Measurements from ENCODE around the gene ATRIP.
"Not testable (repeated sequence)": the region's sequence is repeated elsewhere in the genome, so short reads cannot be mapped to it uniquely, and the experiment has no call there.

ATRIP gene

DNA sequence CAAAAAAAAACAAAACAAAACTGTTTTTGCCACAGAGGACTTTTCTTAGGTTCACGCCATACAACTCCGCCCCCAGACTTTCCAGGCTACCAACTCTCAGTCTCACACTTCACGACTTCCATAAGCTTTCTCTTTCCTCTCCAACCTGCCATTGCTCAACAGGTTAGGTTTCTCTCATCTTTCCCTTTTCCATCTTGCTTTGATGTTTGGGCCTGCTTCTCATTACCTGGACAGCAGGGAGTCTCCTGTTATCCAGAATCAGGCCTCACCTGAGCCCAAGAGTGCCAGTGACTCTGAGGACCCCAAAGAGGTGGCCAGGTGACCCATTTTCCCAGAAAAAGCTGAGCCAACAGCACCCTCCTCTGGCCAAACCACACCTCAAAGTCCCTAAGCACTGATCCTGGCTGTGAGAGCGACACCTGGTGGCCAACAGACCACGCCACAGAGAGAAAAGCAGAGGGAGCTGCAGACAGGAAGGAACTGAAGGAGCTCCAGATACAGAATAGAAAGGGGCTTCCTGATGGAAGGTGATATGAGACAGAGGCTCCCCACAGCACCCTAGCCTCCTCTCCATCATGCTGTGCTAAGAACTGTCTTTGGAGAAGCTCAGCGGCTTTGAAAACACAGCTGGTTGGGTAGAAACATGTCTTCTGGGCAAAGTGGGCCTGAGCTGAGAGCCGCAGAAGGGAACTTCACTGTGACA is 10.6 kb upstream of the ATRIP start:
- DNase-seq = peak in 57 of 58 donors; percentile 6 to 93 (median 77)

DNA sequence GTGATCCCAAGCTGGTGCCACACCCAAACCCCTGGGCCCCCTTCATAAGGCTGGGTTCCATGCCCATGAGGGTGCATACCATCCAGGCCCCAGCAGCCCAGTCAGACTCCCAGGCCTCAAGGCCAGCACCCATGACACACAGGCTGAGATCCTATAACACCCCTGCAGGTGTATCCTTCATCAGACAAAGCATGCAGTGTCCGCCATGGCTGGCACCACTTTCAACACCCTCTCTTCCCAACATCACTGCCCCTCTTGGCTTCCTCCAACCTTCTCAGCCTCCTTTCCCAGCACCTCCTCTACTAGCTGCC is 10.1 kb upstream of the ATRIP start:
- DNase-seq = no peak

DNA sequence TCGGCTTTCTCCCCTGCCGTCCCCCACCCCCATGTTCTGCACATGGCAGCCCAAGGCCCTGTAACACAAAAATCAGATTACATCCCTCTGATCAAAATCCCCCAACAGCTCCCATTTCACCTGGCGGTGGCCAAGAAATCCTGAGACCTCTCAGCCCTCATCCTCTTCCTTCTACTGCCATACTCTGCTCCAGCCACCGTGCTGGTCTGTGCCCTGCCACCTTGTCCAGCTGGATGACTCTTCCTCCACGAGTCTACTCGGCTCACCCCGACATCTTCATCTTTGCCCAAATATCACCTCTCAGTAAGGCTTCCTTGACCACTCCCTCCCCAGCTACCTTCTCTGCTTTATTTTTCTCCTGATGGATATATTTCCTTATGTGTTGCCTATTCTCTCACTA is 9.7 kb upstream of the ATRIP start:
- no peak for DNase-seq

DNA sequence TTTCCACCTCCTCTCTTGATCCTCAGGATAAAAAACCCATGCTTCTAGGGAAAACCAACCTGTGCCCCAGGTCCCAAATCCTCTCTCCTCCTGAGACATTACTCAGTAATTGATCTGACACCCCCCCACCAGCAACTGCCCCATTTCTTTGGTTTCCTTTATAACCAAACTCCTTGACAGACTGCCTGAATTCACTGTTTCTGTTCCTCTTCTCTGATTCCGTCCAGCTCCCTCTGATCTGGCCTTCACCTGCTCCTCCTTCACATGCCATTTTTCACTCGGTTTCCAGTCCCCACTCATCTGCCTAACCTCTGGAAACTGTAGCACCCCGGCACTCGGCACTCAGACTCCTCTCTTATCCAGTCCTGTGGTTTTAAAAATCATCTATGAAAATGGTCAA is 8.7 kb upstream of the ATRIP start:
- DNase-seq = no peak

DNA sequence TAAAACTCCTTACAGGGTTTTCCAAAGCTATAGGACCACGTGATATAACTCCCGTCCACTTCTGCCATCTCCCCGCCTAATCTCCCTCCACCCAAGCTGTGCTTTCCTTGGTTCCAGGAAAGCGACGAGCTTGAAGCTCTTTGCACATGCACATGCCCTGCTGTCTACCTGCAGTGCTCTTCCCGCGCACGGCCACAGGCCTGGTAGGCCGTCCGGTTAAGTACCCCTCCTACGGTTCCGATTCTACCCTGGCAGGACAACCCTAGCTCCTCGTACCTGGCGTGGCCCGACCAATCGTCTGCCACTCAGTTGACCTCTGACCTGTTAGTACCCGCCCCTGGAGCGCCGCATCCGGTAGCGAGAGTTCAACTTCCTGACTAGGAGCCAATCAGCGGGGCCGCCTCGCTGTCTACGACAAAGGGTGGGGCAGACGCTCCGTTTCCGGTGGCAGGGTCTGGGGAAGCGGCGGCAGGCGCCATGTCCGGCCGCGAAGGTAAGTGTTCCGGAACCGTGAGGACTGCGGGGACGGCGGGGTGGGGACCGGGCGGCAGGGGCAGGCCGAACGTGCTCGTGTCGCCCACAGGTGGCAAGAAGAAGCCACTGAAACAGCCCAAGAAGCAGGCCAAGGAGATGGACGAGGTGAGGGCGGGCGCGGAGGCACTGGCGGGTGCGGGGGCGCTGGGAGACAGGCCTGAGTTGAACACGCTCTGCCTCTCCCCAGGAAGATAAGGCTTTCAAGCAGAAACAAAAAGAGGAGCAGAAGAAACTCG is 6.5 kb upstream of the ATRIP start, which contains the start of the genes CCDC51 and TMA7:
CCDC51 (minus strand) TSS at position 300 of the 770 bp plus-strand sequence. CDS start 4,991 bp downstream, outside the sequence.
TMA7 (plus strand) TSS at position 438 of the 770 bp plus-strand sequence; CDS start at position 478, 40 bp downstream.
- peak; percentile 73 to 99 (median 98) for DNase-seq

DNA sequence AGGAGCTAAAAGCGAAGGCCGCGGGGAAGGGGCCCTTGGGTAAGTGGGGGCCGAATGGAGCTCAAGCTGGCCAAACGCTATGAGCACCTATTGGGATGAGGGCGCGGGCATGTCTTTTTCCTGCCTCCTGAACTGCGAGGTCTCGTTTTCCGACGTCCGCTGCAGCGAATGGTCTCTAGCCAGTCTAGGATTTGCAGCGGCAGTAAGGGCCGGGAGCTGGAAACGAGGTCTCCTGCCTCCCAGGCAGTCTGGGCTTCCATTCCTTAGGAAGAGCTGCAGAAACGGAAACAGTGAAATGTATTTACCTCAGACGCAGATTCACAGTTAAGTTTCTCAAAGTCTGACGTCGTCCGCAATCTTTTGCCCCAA is 6.0 kb upstream of the ATRIP start:
- DNase-seq = peak in 2 of 58 donors; percentile 37 to 53

DNA sequence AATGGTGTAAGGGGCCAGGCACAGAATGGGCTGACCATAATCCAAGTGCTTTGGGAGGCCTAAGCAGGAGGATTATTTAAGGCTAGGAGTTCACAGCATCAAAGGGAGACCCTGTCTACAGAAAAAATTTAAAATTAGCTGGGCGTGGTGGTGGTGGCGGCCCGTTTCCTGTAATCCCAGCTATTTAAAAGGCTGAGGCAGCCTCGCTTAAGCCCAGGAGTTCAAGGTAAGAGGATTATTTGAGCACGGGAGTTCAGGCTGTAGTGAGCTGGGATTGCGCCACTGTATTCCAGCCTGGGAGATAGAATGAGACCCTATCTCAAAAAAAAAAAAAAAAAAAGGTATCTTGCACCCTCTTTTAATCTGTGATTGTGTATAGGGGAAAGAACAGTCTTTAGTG is 4.6 kb upstream of the ATRIP start:
- DNase-seq = no peak

DNA sequence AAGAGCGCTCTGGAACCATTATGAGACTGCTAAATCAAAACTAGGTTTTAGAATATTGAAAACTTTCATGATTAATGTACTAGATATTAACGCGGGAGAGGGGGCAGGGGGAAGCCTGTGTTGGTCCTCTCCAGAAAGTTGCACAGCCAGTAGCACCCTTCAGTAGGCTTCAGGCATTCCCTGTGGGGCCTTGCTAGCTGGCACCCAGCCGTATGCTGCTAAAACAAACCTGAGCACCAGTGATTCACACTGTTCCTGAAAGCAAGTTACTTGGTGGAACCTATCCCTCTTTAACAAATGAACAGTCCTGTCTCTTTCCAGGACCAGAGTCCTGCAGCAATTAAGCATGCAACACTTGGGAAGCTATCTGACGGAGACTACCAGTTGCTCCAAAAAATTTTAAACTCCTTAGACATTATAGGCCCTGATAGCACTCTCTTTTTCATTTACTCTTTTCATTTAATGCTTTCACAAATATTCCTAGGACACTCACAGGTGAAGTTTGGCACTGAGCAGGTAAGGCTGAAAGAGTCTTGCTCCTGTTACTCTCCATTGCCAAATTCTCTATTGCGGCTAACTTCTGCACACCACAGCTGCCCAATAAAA is 1.2 kb upstream of the ATRIP start:
- DNase-seq = no peak

DNA sequence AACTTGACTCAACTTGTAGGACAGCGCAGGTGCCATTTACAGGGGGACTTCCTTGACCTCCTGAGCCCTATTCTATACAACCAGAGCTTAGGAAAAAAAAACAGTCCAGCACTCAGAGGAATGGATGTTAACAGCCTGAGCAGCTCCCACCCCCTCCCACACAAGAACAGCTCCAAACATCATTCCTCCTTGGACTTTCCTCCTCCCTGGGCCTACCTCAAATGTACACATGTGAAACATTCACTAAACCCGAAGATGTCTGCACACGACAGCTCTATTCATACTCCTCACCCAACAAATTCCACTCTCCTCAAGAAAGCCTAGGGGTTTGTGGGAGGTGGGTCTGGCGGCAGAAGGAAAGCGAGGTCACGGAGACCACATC is 503 bp upstream of the ATRIP start:
- no peak for DNase-seq

DNA sequence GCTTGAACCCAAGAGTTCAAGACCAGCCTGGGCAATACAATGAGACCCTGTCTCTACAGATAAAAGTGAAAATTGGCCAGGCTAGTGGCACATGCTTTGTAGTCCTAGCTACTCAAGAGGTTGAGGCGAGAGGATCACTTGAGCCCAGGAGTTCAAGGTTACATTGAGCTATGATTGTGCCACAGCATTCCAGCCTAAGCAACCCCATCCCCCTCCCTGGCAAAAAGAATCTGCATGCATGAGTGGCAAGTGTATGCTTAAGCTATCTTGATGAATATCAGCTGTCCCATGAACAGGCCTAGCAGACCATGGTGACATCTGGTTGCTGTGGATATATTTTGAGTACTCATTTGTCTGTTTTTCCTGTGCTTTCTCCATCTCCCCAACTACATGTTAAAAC is 4.7 kb downstream of the ATRIP start:
- no peak for DNase-seq

DNA sequence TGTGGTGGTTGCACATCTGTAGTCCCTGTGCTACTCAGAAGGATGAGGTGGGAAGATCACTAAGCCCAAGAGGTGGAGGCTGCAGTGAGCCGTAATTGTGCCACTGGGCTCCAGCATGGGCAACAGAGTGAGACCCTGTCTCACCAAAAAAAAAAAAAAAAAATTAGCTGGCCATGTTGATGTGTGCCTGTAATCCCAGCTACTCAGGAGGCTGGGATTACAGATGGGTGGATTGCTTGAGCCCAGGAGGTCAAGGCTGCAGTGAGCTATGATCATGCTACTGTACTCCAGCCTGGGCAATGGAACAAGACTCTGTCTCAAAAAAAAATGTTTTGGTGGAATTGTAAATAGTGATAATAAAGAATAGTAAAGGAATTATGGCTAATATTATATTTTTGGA is 9.9 kb downstream of the ATRIP start:
- no peak for DNase-seq

DNA sequence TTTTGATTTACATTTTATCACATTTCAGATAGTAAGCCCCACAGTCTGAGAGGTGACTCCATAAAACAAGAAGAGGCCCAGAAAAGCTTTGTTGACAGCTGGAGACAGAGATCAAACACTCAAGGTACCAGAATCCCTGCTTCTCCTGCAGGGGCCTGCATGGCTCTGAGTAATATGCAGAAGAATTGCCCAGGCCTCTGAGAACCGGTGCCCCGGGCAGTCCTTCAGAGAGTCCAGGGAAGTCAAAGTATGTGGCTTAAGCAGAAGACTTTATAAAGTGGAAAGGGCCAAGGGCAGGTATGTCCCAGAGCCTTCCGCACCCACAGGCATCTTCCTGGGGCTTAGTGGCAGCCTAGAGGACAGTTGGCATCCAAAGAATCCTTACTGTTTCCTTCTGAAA is 12.8 kb downstream of the ATRIP start:
- no peak for DNase-seq

DNA sequence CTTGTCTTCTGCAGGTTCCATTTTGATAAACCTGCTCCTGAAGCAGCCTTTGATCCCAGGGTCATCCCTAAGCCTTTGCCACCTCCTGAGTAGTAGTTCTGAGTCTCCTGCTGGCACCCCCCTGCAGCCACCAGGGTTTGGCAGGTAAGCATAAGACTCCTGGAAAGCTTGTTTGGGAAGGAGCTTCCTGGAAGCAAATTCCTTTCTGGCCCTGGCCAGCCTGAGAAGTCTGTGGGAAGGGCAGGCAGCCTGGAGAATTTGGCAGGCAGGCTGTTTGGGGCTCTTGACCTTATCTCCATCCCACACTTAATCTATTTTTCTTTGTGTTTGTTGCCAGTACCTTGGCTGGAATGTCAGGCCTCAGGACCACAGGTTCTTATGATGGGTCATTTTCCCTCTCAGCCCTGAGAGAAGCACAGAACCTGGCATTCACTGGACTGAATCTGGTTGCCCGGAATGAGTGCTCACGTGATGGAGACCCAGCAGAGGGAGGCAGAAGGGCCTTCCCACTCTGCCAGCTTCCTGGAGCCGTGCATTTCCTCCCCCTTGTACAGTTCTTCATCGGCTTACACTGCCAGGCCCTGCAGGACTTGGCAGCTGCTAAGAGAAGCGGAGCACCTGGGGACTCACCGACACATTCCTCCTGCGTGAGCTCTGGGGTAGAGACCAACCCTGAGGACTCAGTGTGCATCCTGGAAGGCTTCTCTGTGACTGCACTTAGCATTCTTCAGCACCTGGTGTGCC is 13.4 kb downstream of the ATRIP start:
- no peak for DNase-seq

DNA sequence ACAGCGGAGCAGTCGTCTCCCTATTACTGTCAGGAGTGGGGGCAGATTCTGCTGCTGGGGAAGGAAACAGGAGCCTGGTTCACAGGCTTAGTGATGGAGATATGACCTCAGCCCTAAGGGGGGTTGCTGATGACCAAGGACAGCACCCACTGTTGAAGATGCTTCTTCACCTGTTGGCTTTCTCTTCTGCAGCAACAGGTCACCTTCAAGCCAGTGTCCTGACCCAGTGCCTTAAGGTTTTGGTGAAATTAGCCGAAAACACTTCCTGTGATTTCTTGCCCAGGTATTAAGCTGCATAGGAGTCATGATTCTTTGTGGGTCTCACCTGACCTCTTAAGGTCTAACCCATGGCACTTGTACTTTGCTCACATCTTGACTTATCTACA is 14.0 kb downstream of the ATRIP start:
- DNase-seq = no peak

DNA sequence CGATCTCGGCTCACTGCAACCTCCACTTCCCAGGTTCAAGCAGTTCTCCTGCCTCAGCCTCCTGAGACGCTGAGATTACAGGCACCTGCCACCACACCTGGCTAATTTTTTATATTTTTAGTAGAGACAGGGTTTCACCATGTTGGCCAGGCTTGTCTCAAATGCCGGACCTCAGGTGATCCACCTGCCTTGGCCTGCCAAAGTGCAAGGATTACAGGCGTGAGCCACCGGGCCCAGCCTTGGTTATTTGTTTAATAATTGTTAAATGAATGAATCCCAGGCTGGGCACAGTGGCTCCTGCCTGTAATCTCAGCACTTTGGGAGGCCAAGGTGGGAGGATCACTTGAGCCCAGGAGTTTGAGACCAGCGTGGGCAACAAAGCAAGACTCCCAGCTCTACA is 15.2 kb downstream of the ATRIP start:
- DNase-seq = not testable (repeated sequence)

DNA sequence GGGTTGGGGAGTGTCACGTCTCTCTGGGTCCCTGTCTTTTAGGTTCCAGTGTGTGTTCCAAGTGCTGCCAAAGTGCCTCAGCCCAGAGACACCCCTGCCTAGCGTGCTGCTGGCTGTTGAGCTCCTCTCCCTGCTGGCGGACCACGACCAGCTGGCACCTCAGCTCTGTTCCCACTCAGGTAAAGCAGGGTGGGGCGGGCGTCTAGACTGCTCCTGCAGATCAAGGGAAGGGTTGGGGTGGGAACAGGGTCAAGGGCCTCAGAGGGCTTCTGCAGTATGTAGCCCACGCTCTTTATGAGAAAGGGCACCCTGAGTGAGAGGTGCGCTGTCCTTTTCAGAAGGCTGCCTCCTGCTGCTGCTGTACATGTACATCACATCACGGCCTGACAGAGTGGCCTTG is 17.2 kb downstream of the ATRIP start:
- DNase-seq = no peak

DNA sequence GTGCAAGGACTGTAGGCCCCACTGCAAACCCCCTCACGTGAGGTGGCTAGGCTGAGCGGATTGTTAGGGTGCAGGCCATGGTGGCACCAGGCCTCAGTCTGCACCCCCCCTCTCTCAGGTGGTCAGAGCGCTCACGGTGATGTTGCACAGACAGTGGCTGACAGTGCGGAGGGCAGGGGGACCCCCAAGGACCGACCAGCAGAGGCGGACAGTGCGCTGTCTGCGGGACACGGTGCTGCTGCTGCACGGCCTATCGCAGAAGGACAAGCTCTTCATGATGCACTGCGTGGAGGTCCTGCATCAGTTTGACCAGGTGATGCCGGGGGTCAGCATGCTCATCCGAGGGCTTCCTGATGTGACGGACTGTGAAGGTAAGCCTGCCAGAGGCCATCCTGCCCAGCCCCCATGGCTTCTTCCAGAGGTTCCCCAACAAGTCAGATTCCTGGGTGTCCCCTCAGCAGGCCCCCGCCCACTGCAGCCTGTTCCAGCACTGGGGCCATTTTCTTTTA is 18.2 kb downstream of the ATRIP start:
- DNase-seq = peak in 2 of 58 donors; percentile 50 to 53

DNA sequence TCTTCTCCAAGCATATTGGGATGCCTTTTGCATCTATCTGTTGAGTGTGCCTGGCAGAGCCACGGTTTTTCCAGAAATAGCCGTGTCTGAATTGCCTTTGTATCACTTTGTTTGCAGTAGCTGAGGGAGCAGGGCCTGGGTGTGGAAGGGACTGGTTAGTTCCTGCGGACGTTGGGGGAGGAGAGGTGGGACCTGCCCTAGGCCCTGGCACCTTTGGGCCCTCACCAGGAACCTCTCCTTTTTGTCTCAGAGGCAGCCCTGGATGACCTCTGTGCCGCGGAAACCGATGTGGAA is 18.6 kb downstream of the ATRIP start:
- DNase-seq = peak in 2 of 58 donors; percentile 75 to 76

DNA sequence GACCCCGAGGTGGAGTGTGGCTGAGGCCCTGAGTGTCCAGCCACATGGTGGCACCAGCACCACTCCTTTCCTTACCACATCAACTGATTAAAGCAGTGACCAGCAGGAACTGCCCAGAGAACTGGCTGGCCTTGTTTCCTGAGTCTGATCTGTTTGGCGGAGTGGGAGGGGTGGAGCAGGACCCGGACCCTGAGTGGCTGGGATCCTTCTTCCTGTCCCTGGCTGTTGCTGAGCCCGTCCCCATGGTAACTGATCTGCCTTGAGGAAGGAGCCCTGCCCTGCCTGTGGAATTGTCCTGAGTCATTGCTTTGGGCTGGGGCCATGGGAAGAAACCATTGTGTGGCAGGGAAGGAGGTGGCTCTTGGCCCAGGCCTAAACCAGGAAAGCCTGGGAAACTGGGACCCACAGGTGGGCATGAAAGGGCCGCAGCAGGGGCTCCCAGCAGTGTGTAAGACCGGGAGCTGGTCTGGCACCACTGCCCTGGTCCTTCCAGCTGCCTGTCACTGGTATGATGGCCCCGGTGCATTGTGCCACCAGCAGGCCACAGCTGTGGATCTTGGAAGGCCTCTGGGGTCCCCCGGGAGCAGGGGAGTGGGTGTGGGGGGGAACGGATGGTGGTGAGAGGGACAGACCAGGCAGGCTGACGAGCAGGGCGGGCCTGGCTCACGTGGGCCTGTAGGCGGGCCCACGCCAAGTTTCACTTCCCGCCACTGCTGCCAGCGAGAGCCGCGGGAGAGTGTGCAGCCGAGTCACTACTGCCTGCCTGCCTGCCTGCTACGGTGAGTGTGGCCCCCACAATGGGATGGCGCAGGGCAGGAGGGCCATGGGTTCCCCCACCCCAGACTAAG is 19.2 kb downstream of the ATRIP start:
- DNase-seq = peak; percentile 63 to 99 (median 96)

DNA sequence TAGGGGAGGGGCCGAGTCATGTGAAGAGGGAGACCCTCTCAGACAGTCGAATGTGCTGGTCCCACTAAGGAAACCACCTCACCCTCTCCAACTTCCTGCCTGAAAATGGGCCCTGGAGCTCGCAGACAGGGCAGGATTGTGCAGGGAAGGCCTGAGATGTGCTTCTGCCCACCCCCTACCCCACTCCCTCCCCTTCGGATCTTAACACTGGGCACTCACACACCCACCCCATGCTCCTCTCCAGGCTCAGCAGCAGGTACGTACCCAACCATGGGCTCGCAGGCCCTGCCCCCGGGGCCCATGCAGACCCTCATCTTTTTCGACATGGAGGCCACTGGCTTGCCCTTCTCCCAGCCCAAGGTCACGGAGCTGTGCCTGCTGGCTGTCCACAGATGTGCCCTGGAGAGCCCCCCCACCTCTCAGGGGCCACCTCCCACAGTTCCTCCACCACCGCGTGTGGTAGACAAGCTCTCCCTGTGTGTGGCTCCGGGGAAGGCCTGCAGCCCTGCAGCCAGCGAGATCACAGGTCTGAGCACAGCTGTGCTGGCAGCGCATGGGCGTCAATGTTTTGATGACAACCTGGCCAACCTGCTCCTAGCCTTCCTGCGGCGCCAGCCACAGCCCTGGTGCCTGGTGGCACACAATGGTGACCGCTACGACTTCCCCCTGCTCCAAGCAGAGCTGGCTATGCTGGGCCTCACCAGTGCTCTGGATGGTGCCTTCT is 20.0 kb downstream of the ATRIP start:
- peak in 7 of 58 donors; percentile 11 to 48 (median 33) for DNase-seq
